ENCODE data around the gene NDUFV3. TPM values are rescaled to one million over a fixed set of nuclear protein-coding genes. Genes with fewer than 3 reads are reported as not detected.

NDUFV3 gene
- polyA plus RNA-seq, 1 donor from 2014 or later: 22.7 TPM

GRCh38 chr21:42939582-42940413 is 46.7 kb downstream of the NDUFV3 start:
- no peaks in the 10 kb centered on the region for H4K20me1 ChIP-seq (ENCODE audit: insufficient read depth)
- no peaks in the 10 kb centered on the region for H3K36me3 ChIP-seq (ENCODE audit: insufficient read depth, low read length)
- no peak overlapping the region for H3K4me3 ChIP-seq (ENCODE audit: low read length)
- no peak overlapping the region for H3K9ac ChIP-seq (ENCODE audit: low read length)
- no peaks in the 10 kb centered on the region for H3F3A ChIP-seq (ENCODE audit: insufficient read depth, low read length, poor library complexity, severe bottlenecking)
- no peaks in the 10 kb centered on the region for H3K79me2 ChIP-seq (replicated peaks; ENCODE audit: insufficient read depth, low read length)
- no peaks in the 10 kb centered on the region for H3K9me3 ChIP-seq (ENCODE audit: low read length)
- no peak overlapping the region for H2AFZ ChIP-seq (ENCODE audit: low read depth, low read length)
- H3K9me2 ChIP-seq (ENCODE audit: insufficient read depth, low read length): no peaks in the 10 kb centered on the region
- TF ChIP-seq MXI1 (conservative IDR thresholded peaks at IDR 0.05; ENCODE audit: poor library complexity, severe bottlenecking) (no peak), EP300 (conservative IDR thresholded peaks at IDR 0.05; ENCODE audit: poor library complexity, severe bottlenecking) (no peak), TAF1 (IDR thresholded peaks at IDR 0.05; ENCODE audit: low read depth) (no peak), SMC3 (conservative IDR thresholded peaks at IDR 0.05; ENCODE audit: poor library complexity) (no peak), POLR2AphosphoS5 (IDR thresholded peaks at IDR 0.05) (no peak), EZH2 (IDR thresholded peaks at IDR 0.05; ENCODE audit: borderline replicate concordance, insufficient read depth, low read length, poor library complexity, severe bottlenecking) (no peak), RAD21 (conservative IDR thresholded peaks at IDR 0.05) (no peak), REST (IDR thresholded peaks at IDR 0.05; ENCODE audit: borderline replicate concordance) (no peak), CTCF (IDR thresholded peaks at IDR 0.05; ENCODE audit: poor library complexity, severe bottlenecking) (no peak)
- H3K27ac ChIP-seq (ENCODE audit: low read length): no peak overlapping the region
- no peaks in the 10 kb centered on the region for H3K27me3 ChIP-seq (ENCODE audit: insufficient read depth, low read depth, low read length)
- H3K4me2 ChIP-seq (ENCODE audit: low read length): no peak overlapping the region

GRCh38 chr21:42941696-42942085 is 48.6 kb downstream of the NDUFV3 start:
- Histone ChIP-seq H3K4me3 (ENCODE audit: low read length) (no peak overlapping the region), H3K27ac (ENCODE audit: low read length) (no peak overlapping the region), H4K20me1 (ENCODE audit: insufficient read depth) (no peaks in the 10 kb centered on the region), H3K9me2 (ENCODE audit: insufficient read depth, low read length) (no peaks in the 10 kb centered on the region), H3F3A (ENCODE audit: insufficient read depth, low read length, poor library complexity, severe bottlenecking) (no peaks in the 10 kb centered on the region), H3K9me3 (ENCODE audit: low read length) (no peaks in the 10 kb centered on the region), H3K79me2 (replicated peaks; ENCODE audit: insufficient read depth, low read length) (no peaks in the 10 kb centered on the region), H2AFZ (ENCODE audit: low read depth, low read length) (no peak overlapping the region), H3K36me3 (ENCODE audit: insufficient read depth, low read length) (no peaks in the 10 kb centered on the region), H3K27me3 (ENCODE audit: insufficient read depth, low read depth, low read length) (no peaks in the 10 kb centered on the region), H3K9ac (ENCODE audit: low read length) (no peak overlapping the region), H3K4me2 (ENCODE audit: low read length) (no peak overlapping the region)
- no peak for TF ChIP-seq MXI1 (conservative IDR thresholded peaks at IDR 0.05; ENCODE audit: poor library complexity, severe bottlenecking)
- no peak for TF ChIP-seq TAF1 (IDR thresholded peaks at IDR 0.05; ENCODE audit: low read depth)
- no peak for TF ChIP-seq POLR2AphosphoS5 (IDR thresholded peaks at IDR 0.05)
- no peak for TF ChIP-seq EP300 (conservative IDR thresholded peaks at IDR 0.05; ENCODE audit: poor library complexity, severe bottlenecking)
- TF ChIP-seq RAD21 (conservative IDR thresholded peaks at IDR 0.05): no peak
- TF ChIP-seq CTCF (IDR thresholded peaks at IDR 0.05; ENCODE audit: poor library complexity, severe bottlenecking): no peak
- no peak for TF ChIP-seq SMC3 (conservative IDR thresholded peaks at IDR 0.05; ENCODE audit: poor library complexity)

All from neural cell (in vitro differentiated cells).